SJCRH30 (cell line): Measurements from ENCODE around the gene PPP2R2C. TPM values are rescaled to one million over a fixed set of nuclear protein-coding genes. Genes with fewer than 3 reads are reported as not detected.

Source experiments
- DNase-seq, 2 experiments: peaks; one replicate each; pipeline ENCODE4 v3.0.0-alpha.2; 2015 to 2020
- H3K27ac ChIP-seq: fragments of 250-450 bp; sonication (Bioruptor Pico); 2 replicates; pipeline ENCODE4 v1.5.1; 2020; ENCODE audit warnings: mild to moderate bottlenecking, moderate library complexity
- H3K27me3 ChIP-seq: fragments of 250-450 bp; sonication (Bioruptor Pico); 2 replicates; pipeline ENCODE4 v1.5.1; 2020; ENCODE audit warnings: mild to moderate bottlenecking, moderate library complexity
- H3K36me3 ChIP-seq: fragments of 250-450 bp; sonication (Bioruptor Pico); 2 replicates; pipeline ENCODE4 v1.5.1; 2020; ENCODE audit warnings: mild to moderate bottlenecking, moderate library complexity
- H3K4me1 ChIP-seq: fragments of 250-450 bp; sonication (Bioruptor Pico); 2 replicates; pipeline ENCODE4 v1.5.1; 2020; ENCODE audit warnings: mild to moderate bottlenecking, moderate library complexity
- H3K4me3 ChIP-seq: fragments of 250-450 bp; sonication (Bioruptor Pico); 2 replicates; pipeline ENCODE4 v1.5.1; 2020; ENCODE audit warnings: mild to moderate bottlenecking, moderate library complexity
- H3K9me3 ChIP-seq: fragments of 250-450 bp; sonication (Bioruptor Pico); replicated peaks from 2 replicates; pipeline ENCODE4 v1.5.1; 2020; ENCODE audit warnings: mild to moderate bottlenecking, moderate library complexity
- total RNA-seq: library from RNA; depleted of rRNA; stranded (reverse); fragments of >200 nt; shearing (Covaris generic); gene quantifications from 2 replicates; pipeline ENCODE4 v1.2.3, GENCODE V29; 2014

Gene PPP2R2C
- total RNA-seq, 1 experiment from 2014 or later: not detected

DNA sequence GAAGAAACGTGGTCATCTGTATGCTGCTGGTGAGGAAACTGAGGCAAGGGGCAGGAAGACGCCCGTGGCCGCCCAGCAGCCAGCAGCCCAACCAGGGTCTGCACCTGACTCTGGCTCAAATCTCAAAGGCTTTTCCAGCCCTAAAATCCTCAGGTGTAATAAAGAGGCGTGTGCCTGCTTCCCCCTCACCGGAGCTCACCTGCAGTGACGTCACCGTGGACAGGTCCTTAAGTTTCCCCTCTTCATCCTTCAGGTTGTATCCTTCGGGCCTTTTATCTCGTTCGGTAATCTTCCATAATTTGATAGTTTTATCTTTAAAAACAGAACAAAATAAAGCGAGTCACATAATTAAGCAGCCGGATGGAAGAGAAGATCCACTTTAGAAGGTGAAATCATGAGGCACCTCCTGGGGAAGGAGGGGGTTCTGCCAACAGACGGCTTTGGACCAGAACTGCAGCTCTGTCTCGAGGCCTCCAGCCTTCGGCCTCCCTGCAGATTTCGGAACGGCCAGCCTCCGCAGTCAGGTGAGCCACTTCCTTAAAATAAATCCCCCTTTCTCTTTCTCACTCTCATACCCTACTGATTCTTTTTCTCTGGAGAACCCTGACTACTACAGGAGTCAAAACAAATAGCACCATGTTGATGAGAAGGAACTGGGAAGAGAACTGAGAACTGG lies 96.7 kb downstream of the PPP2R2C start:
- no peaks in the 10 kb centered on the region for H3K4me1 ChIP-seq
- no peak overlapping the region for H3K4me3 ChIP-seq
- H3K27me3 ChIP-seq: peaks cover 58% of the 10 kb centered on the region
- DNase-seq: no peak
- no peaks in the 10 kb centered on the region for H3K36me3 ChIP-seq
- no peak overlapping the region for H3K27ac ChIP-seq
- no peaks in the 10 kb centered on the region for H3K9me3 ChIP-seq

DNA sequence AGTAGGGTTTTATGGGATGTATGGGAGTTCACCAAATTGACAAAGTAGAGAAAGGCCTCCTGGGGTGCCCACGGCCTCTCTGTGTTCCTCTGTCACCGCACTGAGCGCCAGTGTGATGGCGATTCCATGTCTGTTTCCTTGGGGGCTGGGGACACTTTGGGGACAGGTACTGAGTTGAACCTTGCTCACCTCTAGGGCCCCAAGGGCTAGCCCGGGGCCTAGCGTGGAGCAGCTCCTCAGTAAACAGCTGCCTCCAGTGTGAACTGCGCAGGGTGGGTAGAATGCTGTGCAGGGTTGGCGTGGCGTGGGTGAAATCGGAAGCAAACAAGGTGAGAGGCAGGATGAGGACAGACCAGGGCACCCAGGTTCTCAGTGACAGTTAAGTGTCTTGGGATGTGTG lies 97.8 kb downstream of the PPP2R2C start:
- Histone ChIP-seq H3K27me3 (peaks cover 62% of the 10 kb centered on the region), H3K4me1 (no peaks in the 10 kb centered on the region), H3K27ac (no peak overlapping the region), H3K36me3 (no peaks in the 10 kb centered on the region), H3K9me3 (no peaks in the 10 kb centered on the region), H3K4me3 (no peak overlapping the region)
- DNase-seq: no peak

DNA sequence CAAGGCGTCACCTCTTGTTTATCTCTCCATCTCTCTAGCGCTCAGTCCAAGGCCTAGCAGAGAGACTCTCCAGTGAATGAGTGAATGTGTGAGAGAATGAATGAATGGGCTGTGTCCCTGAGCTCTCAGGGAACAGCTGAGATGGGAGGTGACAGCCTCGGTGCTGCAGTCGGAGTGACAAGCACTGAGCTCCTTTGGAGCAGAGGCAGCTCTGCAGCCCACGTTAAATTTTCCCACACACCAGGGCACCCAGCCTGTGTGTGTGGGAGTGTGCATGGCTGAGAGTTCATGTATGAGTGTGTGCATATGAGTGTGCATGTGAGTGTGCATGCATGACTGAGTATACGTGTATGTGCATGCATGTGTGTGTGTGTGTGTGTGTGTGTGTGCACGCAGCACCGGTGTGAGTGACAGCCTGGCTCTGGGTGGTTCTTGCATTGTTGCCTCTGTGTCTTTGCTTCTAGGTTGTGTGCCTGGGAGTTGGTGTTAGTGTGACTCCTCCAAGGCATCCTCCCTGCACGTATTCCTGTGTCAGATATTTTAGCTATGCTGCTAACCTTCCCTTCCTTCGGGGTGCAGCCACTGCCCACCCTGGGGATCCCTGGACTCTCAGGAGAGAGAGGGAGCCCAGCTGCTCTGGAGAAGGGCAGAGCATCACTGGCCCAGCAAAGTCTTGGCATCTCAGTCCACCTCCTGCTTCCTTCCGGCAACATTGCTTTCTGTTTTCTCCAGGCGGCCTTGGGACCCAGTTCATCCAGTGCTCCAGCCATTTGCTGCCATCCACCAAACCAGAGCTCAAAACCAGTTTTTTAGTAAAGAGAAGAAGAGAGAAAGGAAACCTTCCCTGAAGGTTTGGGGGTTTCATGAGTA lies 98.6 kb downstream of the PPP2R2C start:
- Histone ChIP-seq H3K4me3 (no peak overlapping the region), H3K4me1 (no peaks in the 10 kb centered on the region), H3K36me3 (no peaks in the 10 kb centered on the region), H3K27ac (no peak overlapping the region), H3K27me3 (peaks cover 63% of the 10 kb centered on the region), H3K9me3 (no peaks in the 10 kb centered on the region)
- no peak for DNase-seq

DNA sequence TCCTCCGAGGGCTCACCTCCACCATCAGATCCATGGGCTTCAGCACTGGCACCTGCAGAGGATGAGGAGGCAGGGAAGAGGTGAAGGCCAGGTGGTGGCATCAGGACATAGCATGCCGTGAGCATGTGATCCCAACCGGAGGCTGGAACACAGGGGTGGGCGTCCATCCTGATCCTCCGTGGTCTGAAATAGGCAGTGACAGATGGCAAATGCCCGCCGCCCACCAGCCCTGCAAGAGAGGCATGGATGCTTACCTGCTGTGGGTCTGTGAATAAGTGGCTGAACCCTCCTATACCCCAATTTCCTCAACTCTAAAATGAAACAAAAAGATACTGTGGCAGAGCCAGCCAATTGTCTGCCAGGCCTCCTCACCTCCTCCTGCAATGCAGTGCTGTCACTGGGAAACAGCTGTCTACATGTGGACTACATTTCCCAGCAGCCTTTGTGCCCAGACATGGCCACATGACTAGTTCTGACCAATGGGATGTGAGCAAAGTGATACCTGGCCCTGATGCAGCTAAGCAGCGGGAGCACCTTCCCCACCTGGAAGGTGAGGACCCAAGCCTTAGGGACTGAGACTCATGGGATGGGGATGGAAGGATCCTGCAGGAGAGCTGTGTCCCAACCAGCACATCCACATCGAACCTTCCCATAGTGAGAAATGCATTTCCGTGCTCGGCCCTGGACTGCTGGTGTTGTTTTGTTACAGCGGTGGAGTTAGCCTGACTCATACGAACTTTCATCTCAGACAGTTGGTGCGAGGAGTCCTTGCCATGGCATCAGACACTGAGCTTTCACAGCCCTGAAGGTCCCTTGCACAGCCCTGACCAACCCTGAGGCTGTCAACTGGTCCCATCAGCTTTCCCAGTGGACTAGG lies 99.5 kb downstream of the PPP2R2C start:
- no peaks in the 10 kb centered on the region for H3K36me3 ChIP-seq
- H3K27me3 ChIP-seq: peaks cover 66% of the 10 kb centered on the region
- no peaks in the 10 kb centered on the region for H3K9me3 ChIP-seq
- no peak overlapping the region for H3K27ac ChIP-seq
- peak; percentile 45 to 64 for DNase-seq
- no peak overlapping the region for H3K4me3 ChIP-seq
- no peaks in the 10 kb centered on the region for H3K4me1 ChIP-seq

DNA sequence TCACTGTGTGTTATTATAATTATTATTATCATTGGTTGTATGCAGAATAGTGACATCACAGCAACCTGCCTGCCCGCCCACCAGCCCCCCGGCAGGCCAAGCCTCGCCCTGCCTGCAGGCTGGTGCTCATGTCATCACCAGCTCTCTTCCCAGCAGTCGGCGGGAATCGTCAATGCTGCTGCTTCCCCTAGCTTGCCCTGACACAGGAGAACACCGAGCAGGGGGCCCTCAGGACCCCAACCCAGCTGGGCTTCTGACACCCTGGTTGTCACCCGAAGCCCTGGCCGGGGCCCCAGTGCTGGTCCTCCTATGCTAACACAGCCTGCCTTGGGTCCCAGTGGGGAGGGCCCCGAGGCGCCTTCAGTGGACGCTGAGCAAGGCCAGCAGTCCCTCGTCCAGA lies 100.6 kb downstream of the PPP2R2C start:
- no peaks in the 10 kb centered on the region for H3K36me3 ChIP-seq
- H3K27me3 ChIP-seq: peaks cover 66% of the 10 kb centered on the region
- no peak overlapping the region for H3K27ac ChIP-seq
- no peaks in the 10 kb centered on the region for H3K4me1 ChIP-seq
- H3K4me3 ChIP-seq: no peak overlapping the region
- H3K9me3 ChIP-seq: no peaks in the 10 kb centered on the region
- no peak for DNase-seq

DNA sequence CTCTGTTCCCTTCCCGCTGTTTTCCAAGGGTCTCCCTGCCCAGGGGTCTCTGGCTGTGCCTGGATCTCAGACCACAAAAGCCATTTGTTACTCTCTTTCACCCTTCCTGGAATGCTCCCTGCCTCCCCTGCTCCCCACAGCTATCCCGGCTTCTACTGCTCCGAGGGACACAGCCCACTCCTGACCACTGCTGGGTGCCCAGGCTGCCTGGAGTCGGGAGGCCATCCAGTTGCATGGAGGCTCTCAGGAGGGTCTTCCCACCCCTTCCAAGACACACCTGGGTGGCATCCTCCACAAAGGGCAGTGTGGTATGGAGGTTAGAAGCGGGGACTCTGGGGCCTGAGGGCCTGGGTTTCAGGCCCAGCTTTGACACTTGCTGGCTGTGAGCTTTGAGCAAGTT lies 101.1 kb downstream of the PPP2R2C start:
- no peak for DNase-seq
- Histone ChIP-seq H3K9me3 (no peaks in the 10 kb centered on the region), H3K36me3 (no peaks in the 10 kb centered on the region), H3K27ac (no peak overlapping the region), H3K4me3 (no peak overlapping the region), H3K4me1 (no peaks in the 10 kb centered on the region), H3K27me3 (peaks cover 68% of the 10 kb centered on the region)

DNA sequence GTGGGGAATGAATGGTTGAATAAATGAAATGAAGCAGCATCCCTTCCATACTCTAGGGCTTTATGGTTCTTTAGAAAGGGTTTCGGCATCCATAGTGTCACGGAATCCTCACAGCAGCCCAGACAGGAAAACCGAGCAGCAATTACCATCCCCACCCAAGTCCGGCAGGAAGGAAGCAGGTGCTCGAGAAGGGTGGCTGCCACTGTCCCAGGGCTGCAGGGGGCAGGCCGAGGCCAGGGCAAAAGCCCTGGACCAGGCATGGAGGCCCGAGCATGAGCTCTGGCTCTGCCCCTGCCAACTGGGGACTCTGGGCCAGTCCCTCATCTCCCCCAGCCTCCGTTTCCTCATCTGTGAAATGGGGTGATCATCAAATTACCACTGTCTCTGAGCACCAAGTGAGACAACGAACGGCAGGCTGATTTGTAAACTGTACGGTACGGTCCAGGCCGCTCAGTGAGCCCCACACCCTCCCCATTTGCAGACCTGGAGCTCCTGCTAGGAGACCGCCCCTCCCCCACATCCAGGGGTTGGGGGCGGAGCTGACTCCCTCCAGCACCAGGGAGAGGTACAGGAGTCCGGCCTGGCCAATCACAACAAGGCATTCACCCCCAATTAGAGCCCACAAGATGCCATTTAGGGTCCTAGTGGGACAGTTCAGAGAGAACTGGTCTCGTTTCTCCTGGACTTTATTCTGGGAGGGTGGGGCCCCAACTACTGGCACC lies 102.3 kb downstream of the PPP2R2C start:
- no peak for DNase-seq
- H3K27me3 ChIP-seq: peaks cover 59% of the 10 kb centered on the region
- H3K9me3 ChIP-seq: no peaks in the 10 kb centered on the region
- H3K4me3 ChIP-seq: no peak overlapping the region
- no peaks in the 10 kb centered on the region for H3K4me1 ChIP-seq
- H3K36me3 ChIP-seq: no peaks in the 10 kb centered on the region
- H3K27ac ChIP-seq: no peak overlapping the region

DNA sequence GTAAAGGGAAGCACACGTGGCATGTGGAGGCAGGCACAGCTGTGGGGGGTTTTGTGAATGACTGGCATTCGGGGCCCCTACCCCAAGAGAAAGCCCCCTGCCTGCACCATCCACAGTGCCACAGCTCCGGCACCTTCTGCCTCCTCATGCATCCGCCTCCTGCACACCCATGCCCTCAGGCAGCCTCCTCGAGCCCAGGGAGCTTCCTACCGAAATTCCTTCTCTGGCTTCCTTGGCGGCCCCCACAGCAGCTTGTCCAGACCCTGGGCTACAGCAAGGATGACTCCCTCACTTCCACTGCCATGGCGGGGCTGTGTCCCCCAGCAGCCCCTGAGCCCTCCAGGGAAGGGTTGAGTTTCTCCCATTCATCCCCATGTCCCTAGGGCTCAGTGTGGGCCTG lies 102.9 kb downstream of the PPP2R2C start:
- H3K9me3 ChIP-seq: no peaks in the 10 kb centered on the region
- DNase-seq: no peak
- H3K27ac ChIP-seq: no peak overlapping the region
- no peaks in the 10 kb centered on the region for H3K36me3 ChIP-seq
- no peaks in the 10 kb centered on the region for H3K4me1 ChIP-seq
- peaks cover 62% of the 10 kb centered on the region for H3K27me3 ChIP-seq
- H3K4me3 ChIP-seq: no peak overlapping the region

DNA sequence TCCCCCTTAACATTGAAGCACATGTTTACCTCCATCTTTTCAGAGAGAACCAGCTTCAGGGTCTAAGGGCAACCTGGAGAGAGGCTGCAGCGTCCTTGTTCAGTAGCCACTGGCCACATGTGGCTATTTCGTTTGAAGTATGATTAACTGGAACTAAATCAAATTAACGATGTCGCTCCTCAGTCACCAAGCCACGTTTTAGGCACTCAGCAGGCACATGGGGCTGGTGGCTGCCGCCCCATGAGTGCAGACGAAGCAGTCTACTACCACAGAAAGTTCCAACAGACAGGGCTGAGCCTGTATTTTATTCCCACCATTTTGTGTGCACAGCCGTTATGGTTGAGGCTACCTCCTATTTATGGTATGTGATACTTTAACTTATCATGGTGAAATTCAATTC lies 103.4 kb downstream of the PPP2R2C start:
- no peak for DNase-seq

DNA sequence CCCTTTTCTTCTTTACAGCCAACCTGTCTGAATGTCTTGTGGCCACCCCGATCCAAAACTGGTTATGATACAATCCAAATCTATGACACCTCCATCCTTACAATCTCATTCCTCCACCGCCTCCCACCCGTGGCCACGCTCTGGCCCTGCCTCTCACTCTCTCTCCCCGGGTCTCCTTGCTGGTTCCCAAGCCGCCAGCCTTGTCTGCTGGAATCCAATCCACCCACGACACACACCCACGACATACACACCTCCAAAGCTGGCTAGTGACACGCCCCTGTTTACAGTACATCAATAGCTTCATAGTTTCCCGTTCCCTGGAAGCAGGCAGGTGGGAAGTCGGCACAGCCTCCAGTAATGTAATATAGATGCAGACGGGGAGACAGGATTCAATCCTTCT lies 103.8 kb downstream of the PPP2R2C start:
- H3K27ac ChIP-seq: no peak overlapping the region

More for the DNA sequence above, 103.4 kb downstream of the PPP2R2C start:
- H3K36me3 ChIP-seq: no peaks in the 10 kb centered on the region
- H3K27ac ChIP-seq: no peak overlapping the region
- H3K27me3 ChIP-seq: peaks cover 60% of the 10 kb centered on the region
- no peak overlapping the region for H3K4me3 ChIP-seq
- H3K9me3 ChIP-seq: no peaks in the 10 kb centered on the region
- H3K4me1 ChIP-seq: no peaks in the 10 kb centered on the region

DNA sequence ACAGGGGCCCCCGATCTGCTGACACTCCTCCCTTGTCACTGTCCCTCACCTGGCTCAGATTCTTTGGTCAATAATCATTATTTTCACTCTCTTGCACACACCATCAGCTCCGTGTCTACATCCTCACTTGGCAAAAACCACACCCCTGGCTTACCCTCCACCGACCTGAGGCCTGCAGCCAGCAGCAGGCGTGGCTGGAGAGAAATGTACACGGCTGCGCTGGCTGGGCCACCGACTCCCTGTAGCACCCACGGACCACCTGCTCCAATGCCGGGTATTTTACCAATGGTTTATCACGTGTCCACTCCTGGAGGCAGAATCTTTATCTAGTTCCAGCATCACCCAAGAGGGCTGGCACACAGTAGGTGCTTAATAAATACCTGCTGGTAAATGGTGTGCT lies 104.3 kb downstream of the PPP2R2C start:
- H3K4me3 ChIP-seq: no peak overlapping the region
- no peaks in the 10 kb centered on the region for H3K36me3 ChIP-seq
- peaks cover 60% of the 10 kb centered on the region for H3K27me3 ChIP-seq
- H3K27ac ChIP-seq: no peak overlapping the region
- no peak for DNase-seq
- no peaks in the 10 kb centered on the region for H3K9me3 ChIP-seq
- no peaks in the 10 kb centered on the region for H3K4me1 ChIP-seq

More for the DNA sequence above, 103.8 kb downstream of the PPP2R2C start:
- peaks cover 60% of the 10 kb centered on the region for H3K27me3 ChIP-seq
- no peaks in the 10 kb centered on the region for H3K36me3 ChIP-seq
- no peak for DNase-seq
- H3K9me3 ChIP-seq: no peaks in the 10 kb centered on the region
- no peak overlapping the region for H3K4me3 ChIP-seq
- H3K4me1 ChIP-seq: no peaks in the 10 kb centered on the region

DNA sequence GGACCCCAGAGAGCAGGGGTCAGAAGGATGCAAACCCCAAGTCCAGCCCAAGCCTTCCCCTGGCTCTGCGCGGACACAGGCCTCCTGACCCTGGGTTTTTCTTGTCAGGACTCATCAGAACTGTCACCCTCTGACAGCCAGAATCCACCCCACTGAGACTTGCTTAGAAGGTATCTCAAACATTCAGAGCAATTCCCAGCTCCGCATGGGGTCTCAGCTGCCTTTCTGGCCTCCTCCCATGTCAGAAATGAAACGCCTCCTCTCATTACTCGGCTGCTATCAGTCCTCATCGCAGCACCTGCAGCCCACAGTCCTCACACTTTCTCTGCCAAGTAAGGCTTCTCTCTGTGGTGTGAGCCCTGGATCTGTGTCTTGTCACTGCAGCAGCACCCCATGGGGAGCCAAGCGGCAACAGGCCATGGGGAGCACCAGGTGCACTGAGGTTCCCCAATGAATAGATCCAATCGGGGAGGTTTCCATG lies 105.0 kb downstream of the PPP2R2C start:
- no peak for DNase-seq
- peaks cover 60% of the 10 kb centered on the region for H3K27me3 ChIP-seq

DNA sequence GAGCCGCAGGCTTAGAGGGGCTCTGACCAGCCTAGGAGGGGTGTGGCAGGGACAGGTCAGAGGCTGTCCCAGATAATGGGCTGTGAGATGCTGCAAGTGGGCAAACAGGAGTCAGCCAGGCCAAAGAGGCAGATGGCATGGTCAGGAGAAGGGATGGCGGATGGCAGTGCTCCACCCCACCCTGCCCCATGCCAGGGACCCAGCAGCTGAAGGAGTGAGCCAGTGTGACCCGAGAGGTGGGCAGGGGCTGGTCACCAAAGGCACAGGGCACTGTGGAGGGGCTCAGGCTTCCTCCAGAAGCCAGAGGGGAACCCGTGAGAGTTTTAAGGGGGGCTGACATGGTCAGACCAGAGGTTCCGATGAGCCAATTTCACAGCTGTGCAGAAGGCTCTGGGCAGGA lies 105.8 kb downstream of the PPP2R2C start:
- Histone ChIP-seq H3K27ac (no peak overlapping the region), H3K9me3 (no peaks in the 10 kb centered on the region), H3K4me3 (no peak overlapping the region), H3K36me3 (no peaks in the 10 kb centered on the region), H3K4me1 (no peaks in the 10 kb centered on the region), H3K27me3 (peaks cover 57% of the 10 kb centered on the region)
- no peak for DNase-seq

More for the DNA sequence above, 105.0 kb downstream of the PPP2R2C start:
- H3K36me3 ChIP-seq: no peaks in the 10 kb centered on the region
- H3K27ac ChIP-seq: no peak overlapping the region
- H3K9me3 ChIP-seq: no peaks in the 10 kb centered on the region
- H3K4me3 ChIP-seq: no peak overlapping the region
- no peaks in the 10 kb centered on the region for H3K4me1 ChIP-seq

DNA sequence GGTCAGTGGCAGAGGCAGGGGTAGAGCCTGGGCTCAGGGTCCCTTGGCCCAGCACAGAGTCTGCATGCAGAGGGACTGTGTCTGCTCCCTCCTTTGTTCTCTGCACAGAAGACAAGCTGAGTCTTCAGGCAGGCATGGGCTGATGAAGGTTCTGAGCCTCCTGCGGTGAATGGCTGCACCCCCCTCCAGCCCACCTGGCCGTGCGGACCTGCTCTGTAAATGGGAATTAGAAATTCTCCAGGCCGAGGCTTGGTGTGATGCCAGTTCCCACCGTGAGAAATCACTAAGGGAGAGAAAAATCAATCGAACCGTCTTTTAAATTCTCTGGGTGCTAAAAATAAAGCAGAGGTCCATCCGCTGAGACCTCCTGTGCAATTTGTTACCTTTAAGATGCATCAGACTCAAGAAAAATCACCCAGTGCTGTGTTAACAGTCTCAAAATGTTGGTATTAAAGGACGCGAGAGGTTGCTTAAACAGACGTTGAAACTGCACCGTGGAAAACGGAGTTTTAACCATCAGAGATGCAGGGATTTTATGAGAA lies 106.8 kb downstream of the PPP2R2C start:
- no peaks in the 10 kb centered on the region for H3K9me3 ChIP-seq
- no peak overlapping the region for H3K4me3 ChIP-seq
- no peaks in the 10 kb centered on the region for H3K36me3 ChIP-seq
- H3K4me1 ChIP-seq: no peaks in the 10 kb centered on the region
- no peak for DNase-seq
- H3K27me3 ChIP-seq: peaks cover 49% of the 10 kb centered on the region
- H3K27ac ChIP-seq: no peak overlapping the region
